ENCODE results near the gene PARD6B.

Gene PARD6B

GRCh38 chr20:50802289-50802688 lies 70.9 kb downstream of the PARD6B start:
- no peak for DNase-seq

- no peak for DNase-seq
Observed at GRCh38 chr20:50804437-50805348, 73.3 kb downstream of the PARD6B start.

GRCh38 chr20:50805349-50805684 lies 73.9 kb downstream of the PARD6B start:
- DNase-seq: no peak

GRCh38 chr20:50806126-50806768 lies 74.9 kb downstream of the PARD6B start:
- no peak for DNase-seq

All from NCI-H510A (cell line).